HepG2 (cell line): ENCODE data around the gene TP53BP2. TPM values are rescaled to one million over a fixed set of nuclear protein-coding genes. Genes with fewer than 3 reads are reported as not detected.

Source experiments
- ATAC-seq: fragments of 200-7000 bp; cut with Tn5 transposase; 3 replicates; pipeline ENCODE4 v1.9.1; 2020; ENCODE audit warnings: mild to moderate bottlenecking, moderate library complexity
- BruUV-seq: library from RNA; stranded (reverse); fragments of 400-500 nt; replicated peaks from 2 replicates; lab custom pipeline; 2021; lab: Mats Ljungman, UMichigan
- CTCF ChIA-PET: fragments of 300-600 bp; formaldehyde crosslinking; extraction: SDS; loops from one replicate; lab custom pipeline; 2021; ENCODE audit warnings: low total read pairs, inconsistent platforms, low intra/inter-chr PET ratio; lab: Yijun Ruan, JAX
- POLR2A ChIA-PET: fragments of 350-600 bp; sonication (Branson Sonifier 250); formaldehyde crosslinking; loops from one replicate; lab custom pipeline; 2020; ENCODE audit warnings: antibody characterized with exemption, inconsistent platforms; lab: Yijun Ruan, JAX
- DNase-seq: peaks from one replicate; pipeline ENCODE4 v3.0.0-alpha.2; 2015; ENCODE audit warnings: low spot score
- FAIRE-seq: peaks from 3 replicates; lab custom pipeline; 2011; peaks lifted over from hg19 to GRCh38; lab: Jason Lieb, UNC
- H2AFZ ChIP-seq: one replicate; pipeline ENCODE4 v1.6.1; 2011; ENCODE audit warnings: low read length, inconsistent platforms
- H3K27ac ChIP-seq: fragments of 300-600 bp; 3 replicates; pipeline ENCODE4 v1.8.0; 2011; ENCODE audit warnings: mixed run types, mild to moderate bottlenecking, mixed read lengths, low read length, inconsistent platforms; ENCODE audit not compliant: insufficient read depth; ENCODE audit errors: extremely low read length
- H3K27me3 ChIP-seq, 2 experiments: fragments of 200-600 bp in 1 of 2; 2 replicates in 1 of 2; 3 replicates in 1 of 2; pipeline versions ENCODE4 v1.6.0 to v1.8.0; 2011; ENCODE audit warnings: low read length in 2 of 2, mild to moderate bottlenecking in 2 of 2, moderate library complexity in 2 of 2, inconsistent platforms in 1 of 2; ENCODE audit not compliant: insufficient read depth in 2 of 2, control insufficient read depth in 1 of 2
- H3K36me3 ChIP-seq, 2 experiments: fragments of 200-600 bp in 1 of 2; replicated peaks in 1 of 2; 2 replicates in 1 of 2; 3 replicates in 1 of 2; pipeline versions ENCODE4 v1.5.1 to v1.8.0; 2011; ENCODE audit warnings: low read length in 2 of 2, inconsistent platforms in 1 of 2; ENCODE audit not compliant: insufficient read depth in 2 of 2, control insufficient read depth in 1 of 2
- H3K4me1 ChIP-seq: 2 replicates; pipeline ENCODE4 v1.5.1; 2012; ENCODE audit warnings: low read length, inconsistent platforms; ENCODE audit not compliant: insufficient read depth
- H3K4me2 ChIP-seq: 2 replicates; pipeline ENCODE4 v1.6.0; 2011; ENCODE audit warnings: low read depth, low read length, inconsistent platforms
- H3K4me3 ChIP-seq, 3 experiments: fragments of 200-600 bp in 1 of 3; sonication (generic), shearing (Covaris generic) in 1 of 3; replicated peaks in 1 of 3; 2 replicates each; pipeline ENCODE4 v1.5.1; 2011 to 2016; ENCODE audit warnings: low read length in 3 of 3, inconsistent platforms in 2 of 3, low read depth in 2 of 3, mild to moderate bottlenecking in 2 of 3, control low read depth in 1 of 3, mixed read lengths in 1 of 3; ENCODE audit not compliant: insufficient read depth in 1 of 3
- H3K79me2 ChIP-seq: one replicate; pipeline ENCODE4 v1.6.1; 2011; ENCODE audit warnings: low read length, inconsistent platforms; ENCODE audit not compliant: insufficient read depth
- H3K9ac ChIP-seq: 2 replicates; pipeline ENCODE4 v1.6.0; 2011; ENCODE audit warnings: mild to moderate bottlenecking, low read depth, low read length, inconsistent platforms; ENCODE audit not compliant: insufficient read depth
- H3K9me3 ChIP-seq: 2 replicates; pipeline ENCODE4 v1.5.1; 2012; ENCODE audit warnings: mild to moderate bottlenecking, low read length
- H4K20me1 ChIP-seq: 2 replicates; pipeline ENCODE4 v1.6.0; 2011; ENCODE audit warnings: inconsistent platforms, mild to moderate bottlenecking, low read length, moderate library complexity; ENCODE audit not compliant: insufficient read depth
- ARNT2 ChIP-seq: sonication (generic); formaldehyde crosslinking; IDR thresholded peaks from 2 replicates; pipeline ENCODE4 v1.8.0; 2022; ENCODE audit warnings: mild to moderate bottlenecking, low read depth, missing genetic modification reagents, moderate library complexity
- NONO ChIP-seq, 2 experiments: fragments of 450-650 bp in 1 of 2; sonication (generic) in 1 of 2; formaldehyde crosslinking in 1 of 2; IDR thresholded peaks in 1 of 2; conservative IDR thresholded peaks in 1 of 2; 2 replicates each; pipeline versions ENCODE4 v1.6.1 to v1.8.0; 2017 to 2022; ENCODE audit warnings: mild to moderate bottlenecking in 1 of 2, missing genetic modification reagents in 1 of 2, moderate library complexity in 1 of 2
- NRL ChIP-seq: sonication (generic); formaldehyde crosslinking; IDR thresholded peaks from 2 replicates; pipeline ENCODE4 v1.5.0; 2020; ENCODE audit warnings: missing genetic modification reagents, mild to moderate bottlenecking, moderate library complexity, borderline replicate concordance
- SCMH1 ChIP-seq: sonication (generic); formaldehyde crosslinking; IDR thresholded peaks from 2 replicates; pipeline ENCODE4 v1.9.0; 2021; ENCODE audit warnings: missing genetic modification reagents, mild to moderate bottlenecking, borderline replicate concordance
- SNRNP70 ChIP-seq: fragments of 200-400 bp; formaldehyde crosslinking; IDR thresholded peaks from 2 replicates; pipeline ENCODE4 v1.6.1; 2017; ENCODE audit warnings: mild to moderate bottlenecking, low read depth, low read length, moderate library complexity
- STAG1 ChIP-seq: sonication (generic); formaldehyde crosslinking; IDR thresholded peaks from 2 replicates; pipeline ENCODE4 v1.4.0; 2020; ENCODE audit warnings: missing genetic modification reagents
- TBX2 ChIP-seq: sonication (generic); formaldehyde crosslinking; IDR thresholded peaks from 2 replicates; pipeline ENCODE4 v1.5.0; 2020; ENCODE audit warnings: missing genetic modification reagents, mild to moderate bottlenecking, borderline replicate concordance
- ZNF10 ChIP-seq: sonication (generic); formaldehyde crosslinking; IDR thresholded peaks from 2 replicates; pipeline ENCODE4 v1.4.0; 2020; ENCODE audit warnings: mild to moderate bottlenecking, low read depth, missing genetic modification reagents, borderline replicate concordance
- WGBS: methylation state at CpG from one replicate; pipeline ENCODE4 v1.1.6; 2017; ENCODE audit warnings: low lambda C conversion rate; 5-methylcytosine and 5-hydroxymethylcytosine counted together
- in situ Hi-C: cut with HindIII; loops from 2 replicates; pipeline ENCODE4 v1.10.0; 2017; ENCODE audit warnings: low pct_unique_long_range_greater_than_20kb; ENCODE audit not compliant: extremely low pct_ligation_motif_present
- intact Hi-C: fragments of 100-400 bp; cut with micrococcal nuclease; formaldehyde crosslinking; loops from one replicate; pipeline ENCODE4 v1.10.0; 2022; ENCODE audit not compliant: unreplicated experiment
- polyA plus RNA-seq, 8 experiments: library from polyadenylated mRNA; depleted of rRNA in 3 of 8; stranded (reverse) in 7 of 8; unstranded in 1 of 8; fragments of >200 nt; fragmentation: Illumina TruSeq in 4 of 8; extraction: Trizol in 4 of 8; gene quantifications; 2 replicates each; pipeline versions ENCODE4 v1.2.1 to v1.2.3, GENCODE V29; 2011 to 2016; ENCODE audit warnings: low read depth in 4 of 8, missing spikeins in 1 of 8, mixed read lengths in 1 of 8; ENCODE audit not compliant: insufficient read depth in 1 of 8
- total RNA-seq, 5 experiments: library from RNA; depleted of rRNA; stranded (reverse); fragments of >200 nt; fragmentation: Illumina TruSeq; extraction: Trizol; gene quantifications; 2 replicates each; pipeline ENCODE4 v1.2.3, GENCODE V29; 2016; ENCODE audit warnings: low read depth in 1 of 5
- TF ChIP-seq, protein P1 (sequence below): fragments of 450-650 bp; IDR thresholded peaks from 2 replicates; pipeline ENCODE4 v1.6.1; 2017
- TF ChIP-seq, protein P2 (sequence below): sonication (generic); formaldehyde crosslinking; IDR thresholded peaks from 2 replicates; pipeline ENCODE4 v1.4.0; 2020; ENCODE audit warnings: missing genetic modification reagents, mild to moderate bottlenecking, borderline replicate concordance
- TF ChIP-seq, protein P3 (sequence below): sonication (generic); formaldehyde crosslinking; IDR thresholded peaks from 2 replicates; pipeline ENCODE4 v1.4.0; 2020; ENCODE audit warnings: missing genetic modification reagents

Gene TP53BP2
- total and polyA plus RNA-seq, 2 of the 13 experiments (the other 11 are each of a cell fraction or from before 2014, with no cell fraction given): 10.0 to 14.0 TPM

DNA sequence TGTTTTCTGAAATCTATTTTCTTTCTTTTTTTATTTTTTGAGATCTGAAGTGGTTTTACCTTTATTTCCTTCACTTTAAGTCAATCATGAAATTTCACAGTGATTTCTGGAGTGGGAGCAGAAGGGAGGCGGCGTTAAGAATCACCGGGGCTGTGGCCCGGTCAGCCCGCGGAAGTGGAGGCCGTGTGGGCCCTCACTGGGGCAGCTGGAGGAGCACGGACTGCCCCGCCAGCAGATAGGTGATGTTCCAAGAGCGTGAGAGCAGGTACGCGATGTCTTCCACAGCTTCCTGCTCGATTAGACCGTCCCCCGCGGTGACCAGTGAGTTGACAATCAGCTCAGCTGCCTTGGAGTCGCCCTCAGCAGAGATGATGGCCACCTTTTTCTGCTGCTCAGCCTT is 10.6 kb upstream of the TP53BP2 start:
- intact Hi-C loops: no loop called here
- no peak overlapping the region for H3K27ac ChIP-seq
- peaks cover 0 to 19% of the 10 kb centered on the region in 2 experiments; a peak in 1 of 5 replicates for H3K27me3 ChIP-seq
- no peaks in the 10 kb centered on the region for H3K4me1 ChIP-seq
- POLR2A ChIA-PET: no interaction called here
- ATAC-seq (no peak), DNase-seq (no peak)
- H3K4me3 ChIP-seq: no peak overlapping the region
- no peak overlapping the region for H3K9ac ChIP-seq
- CTCF ChIA-PET: no interaction called here
- no peaks in the 10 kb centered on the region for H3K36me3 ChIP-seq
- H4K20me1 ChIP-seq: no peaks in the 10 kb centered on the region
- no peak for TF ChIP-seq NRL (CRISPR knock-in tag)
- TF ChIP-seq, protein P1, sequence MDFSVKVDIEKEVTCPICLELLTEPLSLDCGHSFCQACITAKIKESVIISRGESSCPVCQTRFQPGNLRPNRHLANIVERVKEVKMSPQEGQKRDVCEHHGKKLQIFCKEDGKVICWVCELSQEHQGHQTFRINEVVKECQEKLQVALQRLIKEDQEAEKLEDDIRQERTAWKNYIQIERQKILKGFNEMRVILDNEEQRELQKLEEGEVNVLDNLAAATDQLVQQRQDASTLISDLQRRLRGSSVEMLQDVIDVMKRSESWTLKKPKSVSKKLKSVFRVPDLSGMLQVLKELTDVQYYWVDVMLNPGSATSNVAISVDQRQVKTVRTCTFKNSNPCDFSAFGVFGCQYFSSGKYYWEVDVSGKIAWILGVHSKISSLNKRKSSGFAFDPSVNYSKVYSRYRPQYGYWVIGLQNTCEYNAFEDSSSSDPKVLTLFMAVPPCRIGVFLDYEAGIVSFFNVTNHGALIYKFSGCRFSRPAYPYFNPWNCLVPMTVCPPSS: no peak
- no peak for TF ChIP-seq ZNF10 (CRISPR knock-in tag)
- TF ChIP-seq SNRNP70: no peak
- TF ChIP-seq TBX2 (CRISPR knock-in tag): no peak
- TF ChIP-seq, all 625 proteins: peak for 0
- in situ Hi-C loops: no loop called here
- Histone ChIP-seq H3K4me2 (no peak overlapping the region), H3K9me3 (no peaks in the 10 kb centered on the region), H2AFZ (no peak overlapping the region), H3K79me2 (no peaks in the 10 kb centered on the region)
- no peak for FAIRE-seq
- WGBS: 63% methylated on average over 11 of the region's 17 CpGs
- BruUV-seq: no TSS peak

DNA sequence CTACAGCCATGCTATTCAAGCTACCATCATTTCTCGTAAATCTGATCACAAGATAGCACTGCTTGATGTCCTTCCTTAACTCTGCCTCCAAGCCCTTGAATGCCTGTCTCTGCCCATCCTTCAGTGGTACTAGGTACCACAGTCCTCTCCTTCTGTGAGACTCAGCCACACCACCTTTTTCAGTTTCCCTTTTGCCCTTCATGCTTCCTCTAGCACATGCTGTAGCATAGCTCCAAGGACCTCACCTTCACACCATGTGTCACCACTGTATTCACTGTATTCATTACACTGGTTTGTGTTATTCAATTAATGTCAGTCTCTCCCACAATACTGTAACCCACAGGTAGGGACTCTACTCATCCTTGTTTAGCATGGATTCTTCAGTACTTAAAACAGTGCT is 8.0 kb upstream of the TP53BP2 start:
- no peak for DNase-seq
- no peak overlapping the region for H2AFZ ChIP-seq
- H3K9me3 ChIP-seq: no peaks in the 10 kb centered on the region
- peaks cover 1 to 34% of the 10 kb centered on the region in 2 experiments; a peak in 3 of 5 replicates for H3K27me3 ChIP-seq
- no TSS peak for BruUV-seq
- in situ Hi-C loops: no loop called here
- H3K79me2 ChIP-seq: no peaks in the 10 kb centered on the region
- POLR2A ChIA-PET: no interaction called here
- no peak for ATAC-seq
- H3K4me2 ChIP-seq: no peak overlapping the region
- intact Hi-C loops: no loop called here
- H3K27ac ChIP-seq: no peak overlapping the region
- H3K9ac ChIP-seq: no peak overlapping the region
- 7% methylated on average over 1 of the region's 1 CpG for WGBS
- no peak for TF ChIP-seq NONO (IDR thresholded peaks at IDR 0.05)
- no peak for TF ChIP-seq NONO (CRISPR knock-in tag; conservative IDR thresholded peaks at IDR 0.05)
- TF ChIP-seq, protein P2, sequence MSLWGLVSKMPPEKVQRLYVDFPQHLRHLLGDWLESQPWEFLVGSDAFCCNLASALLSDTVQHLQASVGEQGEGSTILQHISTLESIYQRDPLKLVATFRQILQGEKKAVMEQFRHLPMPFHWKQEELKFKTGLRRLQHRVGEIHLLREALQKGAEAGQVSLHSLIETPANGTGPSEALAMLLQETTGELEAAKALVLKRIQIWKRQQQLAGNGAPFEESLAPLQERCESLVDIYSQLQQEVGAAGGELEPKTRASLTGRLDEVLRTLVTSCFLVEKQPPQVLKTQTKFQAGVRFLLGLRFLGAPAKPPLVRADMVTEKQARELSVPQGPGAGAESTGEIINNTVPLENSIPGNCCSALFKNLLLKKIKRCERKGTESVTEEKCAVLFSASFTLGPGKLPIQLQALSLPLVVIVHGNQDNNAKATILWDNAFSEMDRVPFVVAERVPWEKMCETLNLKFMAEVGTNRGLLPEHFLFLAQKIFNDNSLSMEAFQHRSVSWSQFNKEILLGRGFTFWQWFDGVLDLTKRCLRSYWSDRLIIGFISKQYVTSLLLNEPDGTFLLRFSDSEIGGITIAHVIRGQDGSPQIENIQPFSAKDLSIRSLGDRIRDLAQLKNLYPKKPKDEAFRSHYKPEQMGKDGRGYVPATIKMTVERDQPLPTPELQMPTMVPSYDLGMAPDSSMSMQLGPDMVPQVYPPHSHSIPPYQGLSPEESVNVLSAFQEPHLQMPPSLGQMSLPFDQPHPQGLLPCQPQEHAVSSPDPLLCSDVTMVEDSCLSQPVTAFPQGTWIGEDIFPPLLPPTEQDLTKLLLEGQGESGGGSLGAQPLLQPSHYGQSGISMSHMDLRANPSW: no peak
- no peak for TF ChIP-seq STAG1 (CRISPR knock-in tag)
- TF ChIP-seq, protein P3, sequence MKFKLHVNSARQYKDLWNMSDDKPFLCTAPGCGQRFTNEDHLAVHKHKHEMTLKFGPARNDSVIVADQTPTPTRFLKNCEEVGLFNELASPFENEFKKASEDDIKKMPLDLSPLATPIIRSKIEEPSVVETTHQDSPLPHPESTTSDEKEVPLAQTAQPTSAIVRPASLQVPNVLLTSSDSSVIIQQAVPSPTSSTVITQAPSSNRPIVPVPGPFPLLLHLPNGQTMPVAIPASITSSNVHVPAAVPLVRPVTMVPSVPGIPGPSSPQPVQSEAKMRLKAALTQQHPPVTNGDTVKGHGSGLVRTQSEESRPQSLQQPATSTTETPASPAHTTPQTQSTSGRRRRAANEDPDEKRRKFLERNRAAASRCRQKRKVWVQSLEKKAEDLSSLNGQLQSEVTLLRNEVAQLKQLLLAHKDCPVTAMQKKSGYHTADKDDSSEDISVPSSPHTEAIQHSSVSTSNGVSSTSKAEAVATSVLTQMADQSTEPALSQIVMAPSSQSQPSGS (CRISPR knock-in tag): no peak
- no peak for TF ChIP-seq SCMH1
- no peak for TF ChIP-seq ARNT2
- H3K4me3 ChIP-seq: no peak overlapping the region
- no peaks in the 10 kb centered on the region for H4K20me1 ChIP-seq
- H3K4me1 ChIP-seq: no peaks in the 10 kb centered on the region
- no peaks in the 10 kb centered on the region for H3K36me3 ChIP-seq
- no peak for FAIRE-seq
- CTCF ChIA-PET: no interaction called here
